GM18511 (cell line): ENCODE measurements around the gene HTRA3.

Source experiments
- ATAC-seq: cut with Tn5 transposase; IDR thresholded peaks from one replicate; pipeline ENCODE4 v1.9.1; 2021; ENCODE audit warnings: mild to moderate bottlenecking, moderate library complexity; ENCODE audit not compliant: unreplicated experiment

HTRA3 gene

GRCh38 chr4:8269535-8270417, at the start of gene HTRA3:
HTRA3 (plus strand) TSS chr4:8269754; CDS start chr4:8269969, 215 bp downstream.
- no peak for ATAC-seq

GRCh38 chr4:8220661-8221450, 48.7 kb upstream of the HTRA3 start:
- ATAC-seq = no peak

GRCh38 chr4:8221476-8221875, 48.1 kb upstream of the HTRA3 start:
- ATAC-seq = no peak

GRCh38 chr4:8221985-8222384, 47.6 kb upstream of the HTRA3 start:
- ATAC-seq = no peak

GRCh38 chr4:8222609-8223388, 46.8 kb upstream of the HTRA3 start:
- ATAC-seq = no peak

- no peak for ATAC-seq
These were observed 45.1 kb upstream of the HTRA3 start for GRCh38 chr4:8224267-8224974.

GRCh38 chr4:8224975-8225625, 44.5 kb upstream of the HTRA3 start:
- no peak for ATAC-seq

- ATAC-seq = no peak
These were observed 43.7 kb upstream of the HTRA3 start for GRCh38 chr4:8225706-8226443.

- no peak for ATAC-seq
These were observed 42.3 kb upstream of the HTRA3 start for GRCh38 chr4:8227201-8227770.

GRCh38 chr4:8227771-8228318, 41.7 kb upstream of the HTRA3 start:
- no peak for ATAC-seq

- ATAC-seq = peak; percentile 79
These were observed 41.0 kb upstream of the HTRA3 start for GRCh38 chr4:8228319-8229250.

- peak; percentile 1 for ATAC-seq
These were observed 40.1 kb upstream of the HTRA3 start for GRCh38 chr4:8229331-8229975.

GRCh38 chr4:8230033-8230432, 39.5 kb upstream of the HTRA3 start:
- ATAC-seq = no peak

GRCh38 chr4:8230891-8231290, 38.7 kb upstream of the HTRA3 start:
- ATAC-seq = no peak

- no peak for ATAC-seq
These were observed 38.0 kb upstream of the HTRA3 start for GRCh38 chr4:8231551-8232049.

- ATAC-seq = no peak
These were observed 36.8 kb upstream of the HTRA3 start for GRCh38 chr4:8232748-8233147.
